Measurements from ENCODE around the gene PUS10.

The PUS10 gene

DNA sequence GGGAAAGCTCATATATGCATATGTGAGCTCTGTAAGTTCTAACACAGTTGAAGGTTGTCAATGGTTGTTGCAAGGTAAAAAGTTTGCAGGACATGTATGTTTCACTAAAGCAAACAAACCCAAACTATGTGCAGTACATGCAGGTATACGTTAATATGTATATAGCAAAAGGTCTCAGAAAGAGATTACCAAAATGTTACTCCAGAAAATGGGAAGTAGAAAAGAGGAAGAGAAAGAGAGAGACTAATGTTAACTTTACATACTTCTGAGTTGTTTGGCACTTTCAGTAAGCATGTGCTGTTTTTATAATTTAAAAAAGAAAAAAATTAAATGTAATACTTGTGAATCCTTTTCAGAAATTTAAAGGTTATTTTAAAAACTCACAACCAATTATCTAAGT, 33.3 kb downstream of the PUS10 start:
- TF ChIP-seq, protein P1, sequence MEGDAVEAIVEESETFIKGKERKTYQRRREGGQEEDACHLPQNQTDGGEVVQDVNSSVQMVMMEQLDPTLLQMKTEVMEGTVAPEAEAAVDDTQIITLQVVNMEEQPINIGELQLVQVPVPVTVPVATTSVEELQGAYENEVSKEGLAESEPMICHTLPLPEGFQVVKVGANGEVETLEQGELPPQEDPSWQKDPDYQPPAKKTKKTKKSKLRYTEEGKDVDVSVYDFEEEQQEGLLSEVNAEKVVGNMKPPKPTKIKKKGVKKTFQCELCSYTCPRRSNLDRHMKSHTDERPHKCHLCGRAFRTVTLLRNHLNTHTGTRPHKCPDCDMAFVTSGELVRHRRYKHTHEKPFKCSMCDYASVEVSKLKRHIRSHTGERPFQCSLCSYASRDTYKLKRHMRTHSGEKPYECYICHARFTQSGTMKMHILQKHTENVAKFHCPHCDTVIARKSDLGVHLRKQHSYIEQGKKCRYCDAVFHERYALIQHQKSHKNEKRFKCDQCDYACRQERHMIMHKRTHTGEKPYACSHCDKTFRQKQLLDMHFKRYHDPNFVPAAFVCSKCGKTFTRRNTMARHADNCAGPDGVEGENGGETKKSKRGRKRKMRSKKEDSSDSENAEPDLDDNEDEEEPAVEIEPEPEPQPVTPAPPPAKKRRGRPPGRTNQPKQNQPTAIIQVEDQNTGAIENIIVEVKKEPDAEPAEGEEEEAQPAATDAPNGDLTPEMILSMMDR (IDR thresholded peaks at IDR 0.05) = no peak

DNA sequence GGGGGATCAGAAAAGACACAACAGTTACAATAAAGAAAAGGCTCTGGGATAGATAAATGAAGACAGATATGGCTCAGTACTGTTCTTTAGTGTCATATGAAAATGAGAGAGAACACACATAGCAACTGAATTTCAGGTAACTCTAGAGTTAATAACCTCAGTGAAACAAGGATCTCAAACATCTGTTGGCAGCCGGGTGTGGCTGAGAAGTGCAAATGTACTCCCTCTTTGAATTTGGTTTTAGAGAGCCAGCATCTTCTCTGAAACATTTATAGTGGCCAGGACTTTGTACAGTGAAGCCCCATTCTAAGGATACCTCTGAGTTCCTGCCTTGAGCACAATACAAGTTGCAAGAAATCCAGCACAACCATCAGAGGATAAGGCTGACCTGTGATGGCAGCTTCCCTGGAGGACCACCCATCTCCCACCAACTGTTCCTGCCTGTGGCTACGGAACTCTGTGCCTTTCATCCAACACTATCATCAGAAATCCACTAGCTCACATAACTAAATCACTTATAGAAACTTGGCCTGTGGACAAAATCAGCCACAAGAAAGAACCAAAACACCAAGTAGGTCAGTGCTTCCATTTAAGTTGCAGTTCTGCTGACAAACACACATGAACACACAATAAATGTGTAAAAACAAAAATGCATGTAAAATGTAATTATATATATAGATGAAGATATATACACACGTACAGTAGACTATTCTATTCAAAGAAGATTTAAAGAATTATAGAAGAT, 37.8 kb downstream of the PUS10 start:
- TF ChIP-seq, protein P1 (IDR thresholded peaks at IDR 0.05) = no peak

DNA sequence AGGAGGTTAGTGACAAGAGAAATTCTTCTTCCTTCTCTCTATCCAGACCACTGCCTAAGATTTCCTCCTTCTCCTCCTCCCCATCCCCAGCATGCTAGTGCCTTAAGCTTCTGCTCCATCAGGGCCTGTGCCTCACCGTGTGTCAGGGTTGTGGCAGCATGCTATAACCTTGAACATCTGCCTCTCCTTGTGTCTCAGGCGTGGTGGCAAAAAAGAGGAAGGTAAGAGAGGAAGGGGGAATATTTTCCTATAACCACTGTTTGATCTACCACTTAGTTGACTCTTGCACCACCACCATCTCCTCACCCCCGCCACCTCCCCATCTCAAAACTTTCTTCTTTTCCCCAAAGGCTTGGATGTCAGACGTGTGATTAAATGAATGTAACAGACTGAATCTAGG, 38.8 kb downstream of the PUS10 start:
- TF ChIP-seq, protein P1 (IDR thresholded peaks at IDR 0.05) = no peak

DNA sequence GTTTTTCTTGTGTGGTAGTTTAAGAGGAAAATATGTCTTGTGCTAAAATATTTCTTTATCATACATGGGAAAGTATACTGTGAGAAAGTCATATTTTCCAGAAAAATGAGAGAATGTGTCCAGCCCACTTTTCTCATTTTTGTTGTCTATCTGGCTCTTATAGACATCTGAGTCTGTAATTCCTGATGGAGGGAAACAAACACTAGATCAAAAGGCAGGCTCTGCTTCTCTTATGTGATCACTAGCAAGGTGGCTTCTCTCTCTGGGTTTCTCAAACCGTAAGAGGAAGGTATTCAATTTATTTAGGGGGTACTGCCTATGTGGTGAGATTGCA, 40.5 kb downstream of the PUS10 start:
- TF ChIP-seq, protein P1 (IDR thresholded peaks at IDR 0.05) = no peak

DNA sequence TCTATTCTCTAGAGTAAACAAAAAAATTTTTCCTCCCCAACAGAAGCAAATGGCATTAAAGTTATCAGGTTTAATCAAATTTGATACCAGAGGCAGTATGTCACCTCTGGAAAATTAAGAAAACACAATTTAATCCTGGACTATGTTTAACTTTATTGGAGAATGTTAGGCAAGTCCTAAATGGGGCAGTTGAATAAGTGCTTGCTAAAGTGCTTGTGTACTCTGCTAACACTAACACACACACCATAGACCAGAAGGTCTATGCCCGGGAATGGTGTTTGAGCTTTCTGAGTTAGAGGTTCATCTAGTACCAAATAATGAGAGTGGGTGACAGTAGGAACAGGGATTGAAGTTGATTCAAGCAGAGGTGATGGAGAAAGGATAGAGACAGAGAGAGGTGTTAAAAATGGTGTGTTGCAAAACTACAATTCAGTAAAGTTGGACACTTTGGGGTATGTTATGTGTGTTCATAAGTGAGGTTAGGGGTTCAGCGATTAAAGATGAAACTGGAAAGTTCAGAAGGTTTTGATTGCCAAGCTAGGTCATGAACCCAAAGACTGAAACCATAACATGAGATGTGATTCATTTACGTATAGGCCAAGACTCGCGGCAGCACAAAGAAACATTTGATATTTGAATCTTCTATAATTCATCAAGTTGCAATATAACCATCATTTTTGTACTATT, 41.0 kb downstream of the PUS10 start:
- TF ChIP-seq, protein P1 (IDR thresholded peaks at IDR 0.05) = no peak

DNA sequence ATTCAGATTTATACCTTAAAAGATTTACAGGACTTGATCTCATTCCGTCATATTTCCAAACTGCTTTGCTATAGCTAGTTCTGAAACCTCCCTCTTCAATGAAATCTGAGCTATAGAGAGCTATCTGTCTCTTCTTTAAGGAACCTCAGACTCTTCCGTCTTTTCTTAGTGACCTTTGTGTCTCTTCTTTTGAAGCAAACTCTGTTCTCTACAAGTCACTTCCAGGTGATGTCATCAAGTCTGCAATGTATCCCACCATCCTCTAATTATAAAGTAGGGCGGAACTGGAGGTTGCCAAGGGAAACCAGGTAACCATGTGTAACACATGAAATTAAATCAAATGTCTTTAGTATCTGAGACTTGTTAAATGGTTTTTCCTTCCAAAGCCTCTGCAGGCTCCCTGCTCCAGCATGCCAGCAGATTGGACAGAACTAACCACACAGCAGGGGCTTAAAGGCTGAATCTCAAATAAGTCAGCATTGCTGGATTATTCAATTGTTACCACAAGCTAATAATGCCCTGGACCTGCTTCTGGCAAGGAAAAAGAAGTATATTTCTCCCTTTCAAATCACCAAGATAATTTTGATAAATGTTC, 41.7 kb downstream of the PUS10 start:
- TF ChIP-seq, protein P1 (IDR thresholded peaks at IDR 0.05) = no peak

DNA sequence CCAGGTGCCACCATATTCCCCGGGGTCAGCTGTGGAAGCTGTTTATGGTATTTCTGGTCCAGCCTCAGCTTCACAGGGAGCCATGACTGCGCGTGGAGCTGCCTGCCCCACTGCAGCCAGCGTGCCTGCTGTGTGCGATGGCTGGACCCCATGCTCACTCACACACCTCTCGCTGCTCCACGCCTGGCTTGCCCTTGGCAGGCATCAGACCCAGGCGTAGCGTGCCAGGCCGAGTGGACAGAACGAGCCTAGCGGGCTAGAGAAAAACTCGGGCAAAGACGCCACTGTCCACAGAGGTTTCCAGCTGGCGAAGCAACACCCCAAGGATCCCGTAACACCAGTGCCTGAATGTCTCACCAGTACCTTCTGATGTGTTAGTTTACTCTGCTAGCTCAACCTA, 43.4 kb downstream of the PUS10 start:
- TF ChIP-seq, protein P1 (IDR thresholded peaks at IDR 0.05) = no peak
